Glomerular visceral epithelial cell (primary cell): ENCODE measurements around the gene ZNRF1.
"Not testable (repeated sequence)": the region's sequence is repeated elsewhere in the genome, so short reads cannot be mapped to it uniquely, and the experiment has no call there.

Experiments
- DNase-seq: peaks from one replicate; pipeline ENCODE4 v3.0.0-alpha.2; 2016; ENCODE audit errors: extremely low spot score

ZNRF1 gene

GRCh38 chr16:74998481-74999218 lies at the start of gene ZNRF1:
Gene ZNRF1, plus strand, starts transcription at chr16:74999024. Its CDS starts 648 bp downstream, at chr16:74999672.
- DNase-seq, result peak; percentile 83

- DNase-seq, result no peak
Measured at GRCh38 chr16:74949309-74949708, 49.5 kb upstream of the ZNRF1 start.

DNA sequence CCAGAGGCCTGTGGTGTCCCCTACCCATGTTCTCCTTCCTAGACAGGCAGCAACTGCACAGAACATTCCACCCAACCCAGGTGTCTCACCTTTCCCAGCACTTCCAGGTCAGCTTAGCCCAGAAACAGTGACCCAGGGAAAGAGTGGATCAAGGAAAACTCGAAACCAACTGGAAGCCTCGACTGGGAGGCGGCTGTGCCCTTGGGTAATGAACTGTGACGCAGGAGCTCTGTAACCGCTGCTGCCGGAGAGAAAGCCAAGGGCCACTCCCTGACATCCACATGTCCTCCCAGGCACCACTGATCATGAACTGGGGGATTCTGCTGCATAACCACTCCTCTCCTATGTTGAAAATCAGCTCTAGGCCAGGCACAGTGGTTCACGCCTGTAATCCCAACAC lies 48.3 kb upstream of the ZNRF1 start:
- no peak for DNase-seq

DNA sequence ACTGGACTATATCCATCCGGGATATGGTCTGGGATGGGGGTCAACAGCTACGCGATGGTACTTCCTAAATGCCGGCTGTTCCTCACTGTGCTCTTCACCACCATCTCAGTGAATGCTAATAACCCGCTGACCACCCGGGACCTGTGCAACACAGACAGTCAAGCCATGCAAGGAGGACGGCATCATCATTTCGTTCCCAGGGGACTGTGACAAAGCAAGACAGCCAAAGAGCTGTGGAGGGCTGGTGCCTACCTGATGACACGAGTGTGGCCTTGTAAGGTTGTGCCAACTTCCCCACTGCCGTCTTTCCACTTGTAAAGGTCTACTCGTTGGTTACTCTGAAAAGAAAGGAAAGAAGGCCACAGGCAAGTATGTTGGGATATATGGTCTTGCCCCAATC lies 47.6 kb upstream of the ZNRF1 start:
- DNase-seq, result no peak

DNA sequence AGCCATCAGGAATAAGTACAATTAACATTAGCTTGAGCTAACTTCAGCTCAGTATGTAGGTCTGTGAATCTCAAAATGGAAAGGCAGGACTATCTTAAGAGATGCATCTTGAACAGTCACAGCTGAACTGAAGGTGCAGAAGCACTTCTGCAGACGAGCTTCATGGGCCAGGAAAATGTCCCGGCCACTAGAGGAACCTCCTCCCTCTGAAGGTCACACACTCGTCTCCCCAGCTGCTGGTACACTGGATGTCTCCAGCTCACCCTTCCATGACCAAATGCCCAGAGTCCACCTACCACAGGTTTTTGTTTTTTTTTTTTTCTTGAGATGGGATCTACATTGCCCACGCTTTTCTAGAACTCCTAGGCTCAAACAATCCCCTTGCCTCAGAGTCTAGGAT lies 47.1 kb upstream of the ZNRF1 start:
- no peak for DNase-seq

DNA sequence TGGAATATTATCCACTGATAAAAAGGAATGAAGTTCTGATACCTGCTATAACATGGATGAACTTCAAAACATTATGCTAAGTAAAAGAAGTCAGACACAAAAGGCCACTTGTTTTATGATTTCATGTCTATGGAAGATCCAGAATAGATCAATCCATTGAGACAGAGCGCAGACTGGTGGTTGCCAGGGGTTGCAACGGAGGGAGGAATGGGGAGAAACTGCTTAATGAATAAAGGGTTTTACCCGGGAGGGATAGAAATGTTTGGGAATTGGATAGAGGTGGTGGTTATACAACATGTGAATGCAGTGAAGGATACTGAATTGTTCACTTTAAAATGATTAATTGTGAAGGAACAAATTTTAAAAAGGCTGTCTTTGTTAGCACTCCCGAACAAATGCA lies 44.1 kb upstream of the ZNRF1 start:
- no peak for DNase-seq

DNA sequence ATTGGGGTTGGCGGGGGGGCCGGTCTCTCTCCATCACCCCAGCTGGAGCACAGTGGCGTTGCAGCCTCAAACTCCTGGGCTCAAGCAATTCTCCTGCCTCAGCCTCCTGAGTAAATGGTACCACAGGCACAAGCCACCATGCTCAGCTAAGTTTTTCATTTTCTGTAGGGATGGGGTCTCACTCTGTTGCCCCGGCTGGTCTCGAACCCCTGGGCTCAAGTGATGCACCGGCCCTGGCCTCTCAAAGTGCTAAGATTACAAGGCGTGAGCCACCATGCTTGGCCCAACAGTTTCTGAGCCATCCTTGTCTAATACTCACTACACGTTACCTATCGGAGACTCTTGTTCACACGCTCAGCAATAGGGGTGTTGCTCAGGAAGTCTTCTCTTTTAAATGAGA lies 25.5 kb upstream of the ZNRF1 start:
- no peak for DNase-seq

- no peak for DNase-seq
Measured at GRCh38 chr16:74975591-74975990, 23.2 kb upstream of the ZNRF1 start.

GRCh38 chr16:74982256-74982655 lies 16.6 kb upstream of the ZNRF1 start:
- DNase-seq, result no peak

DNA sequence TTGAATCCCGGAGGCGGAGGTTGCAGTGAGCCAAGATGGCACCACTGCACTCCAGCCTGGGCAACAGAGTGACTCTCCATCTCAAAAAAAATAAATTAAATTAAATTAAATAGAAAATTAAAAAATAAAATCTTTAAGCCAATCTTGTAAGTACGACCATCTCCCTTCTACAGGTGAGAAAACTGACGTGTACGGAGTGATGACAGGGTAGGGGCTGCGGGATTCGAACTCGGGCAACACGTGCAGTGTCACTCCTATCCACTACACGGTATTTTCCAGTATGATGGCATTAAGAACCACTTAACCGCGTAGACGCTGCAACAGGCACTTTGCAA lies 14.7 kb upstream of the ZNRF1 start:
- no peak for DNase-seq

DNA sequence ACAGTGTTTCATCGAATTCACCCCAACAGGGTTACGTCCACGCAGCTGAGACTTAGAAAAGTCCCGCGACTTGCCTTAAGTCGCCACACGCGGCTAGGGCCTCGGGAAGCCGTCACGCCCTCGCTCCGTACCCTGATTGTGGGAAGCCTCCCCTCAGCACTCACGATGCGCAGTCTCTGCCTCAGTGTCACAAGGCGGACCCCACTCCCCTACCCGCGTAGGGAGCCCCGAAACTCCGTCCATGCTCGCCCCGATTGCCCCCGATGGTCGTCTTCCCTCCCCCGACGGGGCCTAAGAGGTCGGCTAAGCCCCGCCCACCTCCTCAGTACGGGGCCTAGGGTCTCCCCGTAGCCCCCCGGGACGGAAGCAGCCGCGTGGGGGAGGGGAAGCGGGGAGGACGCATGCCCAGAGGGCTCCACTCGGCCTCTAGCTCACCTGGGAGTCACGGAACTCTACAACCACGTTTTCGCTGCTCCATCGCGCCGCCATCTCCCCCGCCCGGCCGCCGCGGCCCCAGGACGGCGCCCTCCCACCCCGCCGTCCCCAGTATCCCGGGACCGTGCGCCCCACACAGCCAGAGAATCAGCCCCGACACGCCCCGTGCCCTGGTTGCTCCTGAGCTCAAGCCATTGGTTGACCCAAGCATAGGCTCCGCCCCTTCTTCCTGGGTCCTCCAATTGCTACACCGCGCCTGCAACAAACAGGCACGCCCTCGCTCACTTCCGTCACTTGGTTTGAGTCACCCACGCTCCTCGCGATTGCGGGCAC lies 14.1 kb upstream of the ZNRF1 start, which contains the start of gene WDR59:
Gene WDR59, minus strand, starts transcription at position 595 of the 768 bp plus-strand sequence. Its CDS starts 106 bp downstream, at position 489.
- peak; percentile 98 for DNase-seq

GRCh38 chr16:74987027-74987681 lies 11.7 kb upstream of the ZNRF1 start:
- DNase-seq, result no peak

DNA sequence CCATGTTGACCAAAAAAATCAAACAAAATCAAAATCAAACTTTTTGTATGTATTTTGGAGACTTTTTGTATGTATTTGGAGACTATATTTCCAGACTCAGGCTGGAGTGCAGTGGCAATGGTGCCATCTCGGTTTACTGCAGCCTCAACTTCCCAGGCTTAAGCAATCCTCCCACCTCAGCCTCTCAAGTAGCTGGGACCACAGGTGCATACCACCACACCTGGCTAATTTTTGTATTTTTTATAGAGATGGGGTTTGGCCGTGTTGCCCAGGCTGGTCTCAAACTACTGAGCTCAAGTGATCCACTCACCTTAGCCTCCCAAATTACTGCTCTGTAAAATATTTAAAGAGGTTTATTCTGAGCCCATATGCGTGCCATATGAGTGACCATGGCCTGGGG lies 9.0 kb upstream of the ZNRF1 start:
- DNase-seq, result not testable (repeated sequence)

- DNase-seq, result no peak
Measured at GRCh38 chr16:74990832-74991231, 8.0 kb upstream of the ZNRF1 start.

GRCh38 chr16:74991268-74991592 lies 7.6 kb upstream of the ZNRF1 start:
- DNase-seq, result no peak

GRCh38 chr16:74991593-74992403 lies 7.0 kb upstream of the ZNRF1 start:
- DNase-seq, result no peak

GRCh38 chr16:74995986-74996385 lies 2.8 kb upstream of the ZNRF1 start:
- DNase-seq, result no peak

DNA sequence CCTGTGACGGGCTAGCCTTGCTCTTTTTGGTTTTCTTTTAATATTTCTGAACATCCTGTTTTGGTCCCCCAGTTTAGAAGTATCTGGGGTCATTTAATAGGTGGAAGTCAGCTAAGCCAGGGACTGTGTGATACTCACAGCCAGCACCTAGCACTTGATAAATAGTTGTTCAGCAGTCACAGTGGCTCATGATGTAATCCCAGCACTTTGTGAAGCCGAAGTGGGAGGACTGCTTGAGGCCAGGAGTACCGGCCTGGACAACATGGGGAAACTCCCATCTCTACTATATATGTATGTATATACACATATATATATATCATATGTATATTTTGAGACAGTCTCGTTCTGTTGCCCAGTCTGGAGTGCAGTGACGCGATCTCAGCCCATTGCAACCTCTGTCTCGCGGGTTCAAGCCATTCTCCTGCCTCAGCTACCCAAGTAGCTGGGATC lies 1.8 kb upstream of the ZNRF1 start:
- DNase-seq, result no peak

DNA sequence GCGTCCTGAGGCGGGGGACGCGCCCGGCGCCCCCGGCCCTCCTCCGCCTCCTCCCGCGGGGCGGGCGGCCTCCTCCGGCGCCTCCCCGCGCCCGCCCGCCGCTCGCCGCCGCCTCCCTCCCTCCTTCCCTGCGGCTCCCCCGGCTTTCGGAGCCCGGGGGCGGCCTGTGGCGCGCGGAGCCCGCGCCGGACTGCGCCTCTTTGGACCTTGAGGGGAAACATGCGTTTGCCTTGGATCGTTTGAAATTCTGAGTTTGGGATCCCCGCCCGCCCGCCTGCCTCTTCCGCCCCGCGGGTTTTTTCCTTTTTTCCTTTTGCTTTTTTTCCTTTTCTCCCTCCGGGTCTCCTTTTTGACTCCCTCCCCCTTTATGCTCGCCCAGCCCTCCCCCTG lies 390 bp downstream of the ZNRF1 start:
- peak; percentile 26 for DNase-seq

- DNase-seq, result peak; percentile 20
Measured at GRCh38 chr16:74999609-75000480, 1.0 kb downstream of the ZNRF1 start.

GRCh38 chr16:75000481-75001081 lies 1.8 kb downstream of the ZNRF1 start:
- peak; percentile 57 for DNase-seq
